ENCODE data around the gene MAPK4.

MAPK4 gene

GRCh38 chr18:50748243-50749229, 188.6 kb downstream of the MAPK4 start:
- H3K4me2 ChIP-seq (ENCODE audit: low read length), result no peak overlapping the region
- H3K4me1 ChIP-seq (ENCODE audit: insufficient read depth, low read length, severe bottlenecking), result no peaks in the 10 kb centered on the region
- no peaks in the 10 kb centered on the region for H3F3A ChIP-seq (ENCODE audit: insufficient read depth, low read length)
- no peaks in the 10 kb centered on the region for H3K79me2 ChIP-seq (ENCODE audit: insufficient read depth, low read length)
- H3K27ac ChIP-seq (ENCODE audit: low read depth, low read length, poor library complexity, severe bottlenecking), result no peak overlapping the region
- no peaks in the 10 kb centered on the region for H3K36me3 ChIP-seq (ENCODE audit: insufficient read depth, low read length)
- no peak overlapping the region for H3K9ac ChIP-seq (ENCODE audit: low read length)
- no peaks in the 10 kb centered on the region; the same call in 1 of the 2 replicates for H3K27me3 ChIP-seq (ENCODE audit: insufficient read depth, low read length)
- no peaks in the 10 kb centered on the region for H4K20me1 ChIP-seq (ENCODE audit: insufficient read depth, low read length)
- no peaks in the 10 kb centered on the region for H3K9me3 ChIP-seq (ENCODE audit: low read length)
- TF ChIP-seq EZH2 (IDR thresholded peaks at IDR 0.05; ENCODE audit: borderline replicate concordance, low read length), result no peak
- no peak for TF ChIP-seq CTCF (IDR thresholded peaks at IDR 0.05; ENCODE audit: low read length)
- no peak overlapping the region for H2AFZ ChIP-seq (ENCODE audit: low read length)
- no peak overlapping the region for H3K4me3 ChIP-seq (ENCODE audit: low read depth, low read length, poor library complexity, severe bottlenecking)
- H3K9me2 ChIP-seq (ENCODE audit: low read depth, low read length), result no peaks in the 10 kb centered on the region

GRCh38 chr18:50749421-50749820, 189.5 kb downstream of the MAPK4 start:
- H3K36me3 ChIP-seq (ENCODE audit: insufficient read depth, low read length), result no peaks in the 10 kb centered on the region
- no peak overlapping the region for H3K27ac ChIP-seq (ENCODE audit: low read depth, low read length, poor library complexity, severe bottlenecking)
- no peaks in the 10 kb centered on the region for H3K9me3 ChIP-seq (ENCODE audit: low read length)
- no peak overlapping the region for H3K9ac ChIP-seq (ENCODE audit: low read length)
- H3K4me1 ChIP-seq (ENCODE audit: insufficient read depth, low read length, severe bottlenecking), result no peaks in the 10 kb centered on the region
- no peak overlapping the region for H3K4me2 ChIP-seq (ENCODE audit: low read length)
- H3F3A ChIP-seq (ENCODE audit: insufficient read depth, low read length), result no peaks in the 10 kb centered on the region
- no peak for TF ChIP-seq CTCF (IDR thresholded peaks at IDR 0.05; ENCODE audit: low read length)
- no peaks in the 10 kb centered on the region for H4K20me1 ChIP-seq (ENCODE audit: insufficient read depth, low read length)
- no peaks in the 10 kb centered on the region for H3K79me2 ChIP-seq (ENCODE audit: insufficient read depth, low read length)
- no peaks in the 10 kb centered on the region for H3K9me2 ChIP-seq (ENCODE audit: low read depth, low read length)
- H3K27me3 ChIP-seq (ENCODE audit: insufficient read depth, low read length), result peaks cover under 1% of the 10 kb centered on the region; the same call in 1 of the 2 replicates
- no peak overlapping the region for H3K4me3 ChIP-seq (ENCODE audit: low read depth, low read length, poor library complexity, severe bottlenecking)
- H2AFZ ChIP-seq (ENCODE audit: low read length), result no peak overlapping the region

GRCh38 chr18:50749945-50750344, 190.1 kb downstream of the MAPK4 start:
- no peaks in the 10 kb centered on the region for H3K9me3 ChIP-seq (ENCODE audit: low read length)
- no peaks in the 10 kb centered on the region for H3K36me3 ChIP-seq (ENCODE audit: insufficient read depth, low read length)
- H3K79me2 ChIP-seq (ENCODE audit: insufficient read depth, low read length), result no peaks in the 10 kb centered on the region
- H3K27me3 ChIP-seq (ENCODE audit: insufficient read depth, low read length), result peaks cover 4% of the 10 kb centered on the region; the same call in 1 of the 2 replicates
- H3F3A ChIP-seq (ENCODE audit: insufficient read depth, low read length), result no peaks in the 10 kb centered on the region
- no peak overlapping the region for H3K9ac ChIP-seq (ENCODE audit: low read length)
- no peak overlapping the region for H3K4me2 ChIP-seq (ENCODE audit: low read length)
- no peak overlapping the region for H3K27ac ChIP-seq (ENCODE audit: low read depth, low read length, poor library complexity, severe bottlenecking)
- H3K4me3 ChIP-seq (ENCODE audit: low read depth, low read length, poor library complexity, severe bottlenecking), result no peak overlapping the region
- no peaks in the 10 kb centered on the region for H3K4me1 ChIP-seq (ENCODE audit: insufficient read depth, low read length, severe bottlenecking)
- H4K20me1 ChIP-seq (ENCODE audit: insufficient read depth, low read length), result no peaks in the 10 kb centered on the region
- no peak for TF ChIP-seq EZH2 (IDR thresholded peaks at IDR 0.05; ENCODE audit: borderline replicate concordance, low read length)
- no peak for TF ChIP-seq CTCF (IDR thresholded peaks at IDR 0.05; ENCODE audit: low read length)
- H3K9me2 ChIP-seq (ENCODE audit: low read depth, low read length), result no peaks in the 10 kb centered on the region
- no peak overlapping the region for H2AFZ ChIP-seq (ENCODE audit: low read length)
